Lower lobe of right lung (tissue), 2 donors: ENCODE measurements around the gene OR13C2. TPM values are rescaled to one million over a fixed set of nuclear protein-coding genes. Genes with fewer than 3 reads are reported as not detected.

Experiments used
- ATAC-seq, 2 donors: fragments of 200-7000 bp; cut with Tn5 transposase; one replicate each; pipeline ENCODE4 v1.9.1; 2020 to 2022; ENCODE audit warnings: mild to moderate bottlenecking in 2 of 2, moderate library complexity in 2 of 2
- DNase-seq: peaks from one replicate; pipeline ENCODE4 v3.0.0-alpha.2; 2020
- H3K27ac ChIP-seq: fragments of 200-600 bp; one replicate; pipeline ENCODE4 v1.8.0; 2022
- H3K27me3 ChIP-seq: fragments of 200-600 bp; one replicate; pipeline ENCODE4 v1.8.0; 2022; ENCODE audit warnings: low read depth
- H3K36me3 ChIP-seq: fragments of 200-600 bp; one replicate; pipeline ENCODE4 v1.8.0; 2022; ENCODE audit warnings: mild to moderate bottlenecking
- H3K4me1 ChIP-seq: fragments of 200-600 bp; one replicate; pipeline ENCODE4 v1.8.0; 2022
- H3K4me3 ChIP-seq: fragments of 200-600 bp; one replicate; pipeline ENCODE4 v1.8.0; 2022; ENCODE audit warnings: mild to moderate bottlenecking
- H3K9me3 ChIP-seq: fragments of 200-600 bp; one replicate; pipeline ENCODE4 v1.8.0; 2022
- intact Hi-C: fragments of 100-400 bp; cut with DNase I; formaldehyde crosslinking; loops from one replicate; pipeline ENCODE4 v1.11.0; 2022
- total RNA-seq: library from RNA; stranded (reverse); fragmentation: NEBNext Ultra II Directional; extraction: Animal tissue kit (Norgen Biotek cat#: 25700); gene quantifications from one replicate; pipeline ENCODE4 v1.2.1, GENCODE V29; 2021
- TF ChIP-seq, protein P1 (sequence below): fragments of 200-600 bp; IDR thresholded peaks from one replicate; pipeline ENCODE4 v1.8.0; 2022; ENCODE audit warnings: antibody characterized with exemption, mild to moderate bottlenecking
- donor health status: DM: no; HTN: yes; CAD: no; lungs with severe emphysema.

OR13C2 gene
- total RNA-seq, 1 donor from 2014 or later: not detected

DNA sequence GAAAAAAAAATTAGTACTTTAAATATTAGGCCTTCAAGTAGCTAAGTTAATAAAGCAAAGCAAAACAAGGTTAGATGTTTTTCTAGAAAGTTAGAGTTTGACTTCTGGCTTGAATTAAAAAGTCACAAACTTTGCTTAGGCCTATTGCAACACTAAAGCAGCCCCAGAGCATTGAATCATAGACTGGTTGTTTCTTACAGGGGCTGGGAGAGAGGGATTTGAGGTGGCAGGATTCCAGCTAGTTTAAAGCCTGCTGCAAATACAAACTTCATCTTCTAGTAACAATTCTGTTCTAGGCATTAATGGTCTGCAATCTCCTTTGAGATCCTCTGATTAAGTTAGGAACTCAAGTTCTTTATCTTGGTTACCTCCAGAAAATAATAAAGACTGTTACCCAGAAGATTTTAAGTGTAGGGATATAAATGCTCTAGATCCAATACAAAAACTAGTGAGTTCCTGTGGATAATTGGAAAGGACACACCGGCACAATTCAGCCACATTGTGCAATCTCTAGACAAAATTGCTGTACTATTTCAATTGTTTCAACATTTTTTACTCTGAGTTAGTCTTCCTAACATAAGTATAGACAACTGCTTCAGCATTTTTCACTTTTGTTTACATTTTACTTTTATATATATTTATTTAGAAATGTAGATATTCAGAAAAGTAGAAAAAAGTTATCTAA is 18.8 kb downstream of the OR13C2 start:
- intact Hi-C loops: no loop called here
- no peaks in the 10 kb centered on the region for H3K9me3 ChIP-seq
- no peak for DNase-seq

DNA sequence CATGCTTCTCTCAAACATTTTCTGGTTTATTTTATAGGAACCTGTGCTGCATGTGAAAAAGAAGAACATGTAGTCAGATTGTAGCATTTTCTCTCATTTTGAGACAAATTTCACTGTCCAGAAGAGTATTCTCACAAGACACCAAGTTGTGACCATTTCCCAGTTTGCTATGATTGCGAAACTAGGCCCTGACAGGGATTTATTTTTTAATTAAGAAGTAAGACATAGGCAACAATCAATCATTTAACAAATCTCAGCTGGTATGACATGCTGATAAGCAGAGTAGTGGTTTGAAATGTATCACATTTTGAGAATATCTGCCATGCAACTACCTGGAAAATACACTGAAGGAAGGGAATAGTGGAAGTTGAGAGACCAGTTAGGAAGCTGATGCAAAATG is 24.9 kb downstream of the OR13C2 start:
- intact Hi-C loops: no loop called here

More for the DNA sequence above, 18.8 kb downstream of the OR13C2 start:
- TF ChIP-seq, protein P1, sequence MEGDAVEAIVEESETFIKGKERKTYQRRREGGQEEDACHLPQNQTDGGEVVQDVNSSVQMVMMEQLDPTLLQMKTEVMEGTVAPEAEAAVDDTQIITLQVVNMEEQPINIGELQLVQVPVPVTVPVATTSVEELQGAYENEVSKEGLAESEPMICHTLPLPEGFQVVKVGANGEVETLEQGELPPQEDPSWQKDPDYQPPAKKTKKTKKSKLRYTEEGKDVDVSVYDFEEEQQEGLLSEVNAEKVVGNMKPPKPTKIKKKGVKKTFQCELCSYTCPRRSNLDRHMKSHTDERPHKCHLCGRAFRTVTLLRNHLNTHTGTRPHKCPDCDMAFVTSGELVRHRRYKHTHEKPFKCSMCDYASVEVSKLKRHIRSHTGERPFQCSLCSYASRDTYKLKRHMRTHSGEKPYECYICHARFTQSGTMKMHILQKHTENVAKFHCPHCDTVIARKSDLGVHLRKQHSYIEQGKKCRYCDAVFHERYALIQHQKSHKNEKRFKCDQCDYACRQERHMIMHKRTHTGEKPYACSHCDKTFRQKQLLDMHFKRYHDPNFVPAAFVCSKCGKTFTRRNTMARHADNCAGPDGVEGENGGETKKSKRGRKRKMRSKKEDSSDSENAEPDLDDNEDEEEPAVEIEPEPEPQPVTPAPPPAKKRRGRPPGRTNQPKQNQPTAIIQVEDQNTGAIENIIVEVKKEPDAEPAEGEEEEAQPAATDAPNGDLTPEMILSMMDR: no peak
- no peak for ATAC-seq
- Histone ChIP-seq H3K4me3 (no peak overlapping the region), H3K27me3 (no peaks in the 10 kb centered on the region), H3K36me3 (no peaks in the 10 kb centered on the region), H3K27ac (no peak overlapping the region), H3K4me1 (no peaks in the 10 kb centered on the region)

DNA sequence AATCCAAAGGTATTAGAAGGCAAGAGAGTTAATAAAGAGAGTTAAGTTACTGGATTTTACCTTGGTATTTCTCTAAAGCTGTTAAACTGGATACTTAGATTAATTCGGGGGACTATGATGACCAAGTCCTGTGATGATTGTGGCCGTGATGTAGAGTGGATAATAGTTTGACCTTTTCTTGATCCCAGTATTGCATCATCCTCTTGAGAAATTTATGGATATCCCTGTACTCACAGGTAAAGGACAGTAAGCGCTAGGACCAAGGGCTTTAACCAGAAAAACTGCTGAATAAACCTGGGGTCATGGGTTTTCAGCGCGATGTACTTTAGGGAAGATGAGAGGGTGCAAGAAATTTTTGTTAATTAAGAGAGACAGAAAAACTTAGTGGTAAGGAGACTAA is 28.2 kb downstream of the OR13C2 start:
- intact Hi-C loops: no loop called here
- H3K27ac ChIP-seq: no peak overlapping the region
- H3K36me3 ChIP-seq: no peaks in the 10 kb centered on the region
- H3K9me3 ChIP-seq: no peaks in the 10 kb centered on the region
- ATAC-seq: no peak
- no peak for DNase-seq
- no peaks in the 10 kb centered on the region for H3K4me1 ChIP-seq
- TF ChIP-seq, protein P1: no peak
- H3K27me3 ChIP-seq: no peaks in the 10 kb centered on the region
- no peak overlapping the region for H3K4me3 ChIP-seq

More for the DNA sequence above, 24.9 kb downstream of the OR13C2 start:
- ATAC-seq (no peak), DNase-seq (no peak)
- TF ChIP-seq, protein P1: no peak
- Histone ChIP-seq H3K27me3 (no peaks in the 10 kb centered on the region), H3K36me3 (no peaks in the 10 kb centered on the region), H3K4me1 (no peaks in the 10 kb centered on the region), H3K27ac (no peak overlapping the region), H3K9me3 (no peaks in the 10 kb centered on the region), H3K4me3 (no peak overlapping the region)

- no peak for ATAC-seq
- Histone ChIP-seq H3K36me3 (no peaks in the 10 kb centered on the region), H3K27ac (no peak overlapping the region), H3K9me3 (no peaks in the 10 kb centered on the region), H3K27me3 (no peaks in the 10 kb centered on the region), H3K4me3 (no peak overlapping the region), H3K4me1 (no peaks in the 10 kb centered on the region)
- no peak for DNase-seq
- intact Hi-C loops: no loop called here
- TF ChIP-seq, protein P1: no peak
These were observed 30.0 kb downstream of the OR13C2 start for GRCh38 chr9:104575456-104575855.

DNA sequence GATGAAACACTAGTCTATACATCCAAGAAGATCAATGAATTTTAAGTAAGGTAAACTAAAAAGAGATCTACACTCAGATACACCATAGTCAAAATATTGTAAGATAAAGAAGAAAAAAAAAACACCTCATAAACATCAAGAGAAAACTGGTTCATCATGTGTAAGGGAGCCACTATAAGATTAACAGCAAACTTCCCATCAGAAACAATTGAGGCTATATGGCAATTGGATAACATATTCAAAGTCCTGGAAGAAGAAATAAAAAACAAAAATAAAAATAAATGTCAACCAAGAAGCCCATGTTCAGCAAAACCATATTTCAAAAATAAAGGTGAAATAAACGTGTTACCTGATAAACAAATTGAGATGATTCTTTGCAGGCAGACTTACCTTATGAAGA is 32.8 kb downstream of the OR13C2 start:
- TF ChIP-seq, protein P1: no peak
- intact Hi-C loops: no loop called here
- Histone ChIP-seq H3K27ac (no peak overlapping the region), H3K9me3 (no peaks in the 10 kb centered on the region), H3K27me3 (no peaks in the 10 kb centered on the region), H3K4me1 (no peaks in the 10 kb centered on the region), H3K36me3 (no peaks in the 10 kb centered on the region), H3K4me3 (no peak overlapping the region)
- no peak for ATAC-seq
- no peak for DNase-seq
